GM23338 (cell line): Measurements from ENCODE around the gene OTOGL.

ENCODE experiments used
- EZH2phosphoT487 ChIP-seq: fragments of 200-600 bp; sonication (generic); IDR thresholded peaks from one replicate; pipeline ENCODE4 v1.8.1; 2018; ENCODE audit warnings: antibody characterized with exemption; ENCODE audit not compliant: unreplicated experiment
- NANOG ChIP-seq: IDR thresholded peaks from 2 replicates; pipeline ENCODE4 v1.6.1; 2016; ENCODE audit warnings: antibody characterized with exemption, borderline replicate concordance
- TF ChIP-seq, protein P1 (sequence below), 2 experiments: fragments of 200-600 bp in 1 of 2; sonication (generic) in 1 of 2; conservative IDR thresholded peaks; 2 replicates each; pipeline versions ENCODE4 v1.5.1 to v1.6.1; 2016 to 2017; ENCODE audit warnings: antibody characterized with exemption in 2 of 2, low read depth in 2 of 2, mild to moderate bottlenecking in 2 of 2, moderate library complexity in 1 of 2
- TF ChIP-seq, protein P2 (sequence below): IDR thresholded peaks from one replicate; pipeline ENCODE4 v1.6.1; 2018; ENCODE audit warnings: antibody characterized with exemption; ENCODE audit not compliant: unreplicated experiment

DNA sequence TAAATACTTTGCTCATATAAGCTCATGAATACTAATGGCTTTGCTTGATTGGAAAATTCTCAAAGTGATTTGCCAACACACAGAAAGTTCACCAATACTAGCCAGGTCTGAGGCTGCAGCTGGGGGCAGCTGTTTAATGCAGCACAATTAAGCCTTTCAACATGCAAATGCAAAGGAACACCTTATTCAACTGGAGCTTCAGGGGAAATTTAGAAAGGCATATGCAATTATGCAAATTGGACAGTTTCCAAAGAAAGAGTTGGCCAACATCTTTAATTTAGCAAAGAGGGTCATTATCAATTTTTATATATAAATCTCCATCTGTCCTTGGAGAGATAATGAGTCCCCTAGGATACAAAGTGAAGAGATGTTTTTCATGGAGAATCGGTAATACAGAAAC lies 40.2 kb upstream of the OTOGL start:
- TF ChIP-seq, protein P1, sequence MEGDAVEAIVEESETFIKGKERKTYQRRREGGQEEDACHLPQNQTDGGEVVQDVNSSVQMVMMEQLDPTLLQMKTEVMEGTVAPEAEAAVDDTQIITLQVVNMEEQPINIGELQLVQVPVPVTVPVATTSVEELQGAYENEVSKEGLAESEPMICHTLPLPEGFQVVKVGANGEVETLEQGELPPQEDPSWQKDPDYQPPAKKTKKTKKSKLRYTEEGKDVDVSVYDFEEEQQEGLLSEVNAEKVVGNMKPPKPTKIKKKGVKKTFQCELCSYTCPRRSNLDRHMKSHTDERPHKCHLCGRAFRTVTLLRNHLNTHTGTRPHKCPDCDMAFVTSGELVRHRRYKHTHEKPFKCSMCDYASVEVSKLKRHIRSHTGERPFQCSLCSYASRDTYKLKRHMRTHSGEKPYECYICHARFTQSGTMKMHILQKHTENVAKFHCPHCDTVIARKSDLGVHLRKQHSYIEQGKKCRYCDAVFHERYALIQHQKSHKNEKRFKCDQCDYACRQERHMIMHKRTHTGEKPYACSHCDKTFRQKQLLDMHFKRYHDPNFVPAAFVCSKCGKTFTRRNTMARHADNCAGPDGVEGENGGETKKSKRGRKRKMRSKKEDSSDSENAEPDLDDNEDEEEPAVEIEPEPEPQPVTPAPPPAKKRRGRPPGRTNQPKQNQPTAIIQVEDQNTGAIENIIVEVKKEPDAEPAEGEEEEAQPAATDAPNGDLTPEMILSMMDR (conservative IDR thresholded peaks at IDR 0.05; ENCODE audit: low read depth in 2 of 2), result no peak
- TF ChIP-seq EZH2phosphoT487 (no peak), NANOG (no peak)
- TF ChIP-seq, protein P2, sequence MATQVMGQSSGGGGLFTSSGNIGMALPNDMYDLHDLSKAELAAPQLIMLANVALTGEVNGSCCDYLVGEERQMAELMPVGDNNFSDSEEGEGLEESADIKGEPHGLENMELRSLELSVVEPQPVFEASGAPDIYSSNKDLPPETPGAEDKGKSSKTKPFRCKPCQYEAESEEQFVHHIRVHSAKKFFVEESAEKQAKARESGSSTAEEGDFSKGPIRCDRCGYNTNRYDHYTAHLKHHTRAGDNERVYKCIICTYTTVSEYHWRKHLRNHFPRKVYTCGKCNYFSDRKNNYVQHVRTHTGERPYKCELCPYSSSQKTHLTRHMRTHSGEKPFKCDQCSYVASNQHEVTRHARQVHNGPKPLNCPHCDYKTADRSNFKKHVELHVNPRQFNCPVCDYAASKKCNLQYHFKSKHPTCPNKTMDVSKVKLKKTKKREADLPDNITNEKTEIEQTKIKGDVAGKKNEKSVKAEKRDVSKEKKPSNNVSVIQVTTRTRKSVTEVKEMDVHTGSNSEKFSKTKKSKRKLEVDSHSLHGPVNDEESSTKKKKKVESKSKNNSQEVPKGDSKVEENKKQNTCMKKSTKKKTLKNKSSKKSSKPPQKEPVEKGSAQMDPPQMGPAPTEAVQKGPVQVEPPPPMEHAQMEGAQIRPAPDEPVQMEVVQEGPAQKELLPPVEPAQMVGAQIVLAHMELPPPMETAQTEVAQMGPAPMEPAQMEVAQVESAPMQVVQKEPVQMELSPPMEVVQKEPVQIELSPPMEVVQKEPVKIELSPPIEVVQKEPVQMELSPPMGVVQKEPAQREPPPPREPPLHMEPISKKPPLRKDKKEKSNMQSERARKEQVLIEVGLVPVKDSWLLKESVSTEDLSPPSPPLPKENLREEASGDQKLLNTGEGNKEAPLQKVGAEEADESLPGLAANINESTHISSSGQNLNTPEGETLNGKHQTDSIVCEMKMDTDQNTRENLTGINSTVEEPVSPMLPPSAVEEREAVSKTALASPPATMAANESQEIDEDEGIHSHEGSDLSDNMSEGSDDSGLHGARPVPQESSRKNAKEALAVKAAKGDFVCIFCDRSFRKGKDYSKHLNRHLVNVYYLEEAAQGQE, result no peak
